Skeletal muscle tissue (tissue), 5 donors: Measurements from ENCODE around the gene RAD51C. TPM values are rescaled to one million over a fixed set of nuclear protein-coding genes. Genes with fewer than 3 reads are reported as not detected.

Source experiments
- H3K27ac ChIP-seq: one replicate; pipeline ENCODE4 v1.7.0; 2013; ENCODE audit warnings: mild to moderate bottlenecking, low read depth, low read length, inconsistent platforms
- H3K27me3 ChIP-seq, 3 donors: one replicate each; pipeline ENCODE4 v1.7.0; 2013; ENCODE audit warnings: low read length in 3 of 3; ENCODE audit not compliant: control insufficient read depth in 3 of 3, insufficient read depth in 3 of 3
- H3K36me3 ChIP-seq, 3 donors: one replicate each; pipeline ENCODE4 v1.7.0; 2013; ENCODE audit warnings: low read length in 3 of 3; ENCODE audit not compliant: control insufficient read depth in 3 of 3, insufficient read depth in 3 of 3
- H3K4me1 ChIP-seq, 3 donors: one replicate each; pipeline ENCODE4 v1.7.0; 2013; ENCODE audit warnings: low read length in 3 of 3, mild to moderate bottlenecking in 3 of 3; ENCODE audit not compliant: control insufficient read depth in 3 of 3, insufficient read depth in 3 of 3
- H3K4me3 ChIP-seq, 3 donors: one replicate each; pipeline ENCODE4 v1.7.0; 2013; ENCODE audit warnings: low read length in 3 of 3
- H3K9ac ChIP-seq, 3 donors: one replicate each; pipeline ENCODE4 v1.7.0; 2013; ENCODE audit warnings: low read length in 3 of 3, mild to moderate bottlenecking in 3 of 3, moderate library complexity in 2 of 3, low read depth in 1 of 3
- H3K9me3 ChIP-seq, 3 donors: one replicate each; pipeline ENCODE4 v1.7.0; 2013; ENCODE audit warnings: low read length in 3 of 3; ENCODE audit not compliant: control insufficient read depth in 3 of 3
- small RNA-seq: library from RNA; depleted of rRNA; stranded (forward); fragments of <200 nt; gene quantifications from one replicate; pipeline ENCODE3, GENCODE V24; 2014
- total RNA-seq: library from RNA; depleted of rRNA; stranded (reverse); fragments of >200 nt; gene quantifications from one replicate; pipeline ENCODE4 v1.2.3, GENCODE V29; 2014
- donor health status: Osteomylitis.

RAD51C gene
- total RNA-seq, 1 donor from 2014 or later, result 26.6 TPM

DNA sequence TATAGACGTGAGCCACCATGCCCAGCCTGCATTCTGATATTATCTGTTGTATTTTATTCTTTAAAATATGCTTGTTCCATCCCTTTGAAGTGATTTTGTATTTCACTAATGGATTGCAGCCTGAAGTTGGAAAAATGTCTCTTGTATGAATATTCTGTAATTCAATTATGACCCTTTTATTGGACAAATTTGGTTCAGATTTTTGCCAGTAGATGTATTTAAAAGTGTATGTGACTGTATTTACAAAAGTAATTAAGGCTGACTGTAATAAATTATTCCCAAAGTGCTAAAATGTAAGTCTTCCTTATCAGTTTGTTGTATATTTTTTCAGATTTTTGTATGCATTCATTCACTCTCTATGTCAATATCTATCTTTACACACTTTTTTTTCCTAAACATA lies 87.0 kb downstream of the RAD51C start:
- no peak overlapping the region for H3K9ac ChIP-seq
- H3K27ac ChIP-seq, result no peak overlapping the region
- no peak overlapping the region for H3K4me3 ChIP-seq
- H3K4me1 ChIP-seq, result no peaks in the 10 kb centered on the region
- no peaks in the 10 kb centered on the region for H3K27me3 ChIP-seq
- H3K9me3 ChIP-seq, result no peaks in the 10 kb centered on the region
- no peaks in the 10 kb centered on the region for H3K36me3 ChIP-seq

- H3K9ac ChIP-seq, result no peak overlapping the region
- H3K4me1 ChIP-seq, result no peaks in the 10 kb centered on the region
- H3K27me3 ChIP-seq, result no peaks in the 10 kb centered on the region
- H3K36me3 ChIP-seq, result no peaks in the 10 kb centered on the region
- H3K27ac ChIP-seq, result no peak overlapping the region
- H3K9me3 ChIP-seq, result no peaks in the 10 kb centered on the region
- no peak overlapping the region for H3K4me3 ChIP-seq
Measured at GRCh38 chr17:58783380-58783779, 91.0 kb downstream of the RAD51C start.

GRCh38 chr17:58785097-58785496 lies 92.7 kb downstream of the RAD51C start:
- no peaks in the 10 kb centered on the region for H3K36me3 ChIP-seq
- H3K9me3 ChIP-seq, result no peaks in the 10 kb centered on the region
- no peaks in the 10 kb centered on the region for H3K27me3 ChIP-seq
- H3K4me3 ChIP-seq, result no peak overlapping the region
- no peaks in the 10 kb centered on the region for H3K4me1 ChIP-seq
- H3K9ac ChIP-seq, result no peak overlapping the region
- no peak overlapping the region for H3K27ac ChIP-seq

Small RNA genes within 50 kb of the gene (small RNA-seq; reads per million reads assigned to genes)
- gene AC011195.1, result not detected
- not detected for gene AC025521.1
- gene RF00017, result not detected
- gene RNU1-108P, result not detected
- not detected for gene RNU1-52P
- gene RNU1-85P, result 0.12 reads per million

Other genes with a start within 250 kb of the RAD51C start
- gene HSF5, start 204.2 kb upstream of the RAD51C start, total RNA-seq, result under 0.01 TPM
- 23.0 TPM for gene MTMR4, start 178.0 kb upstream of the RAD51C start, total RNA-seq
- gene TEX14, start 557 bp upstream of the RAD51C start, total RNA-seq, result under 0.01 TPM
- 1.0 TPM for gene PPM1E, start 63.3 kb downstream of the RAD51C start, total RNA-seq